Right lobe of liver (tissue), 6 donors: ENCODE results near the gene HDAC10. TPM values are rescaled to one million over a fixed set of nuclear protein-coding genes. Genes with fewer than 3 reads are reported as not detected.
"Not testable (repeated sequence)": the region's sequence is repeated elsewhere in the genome, so short reads cannot be mapped to it uniquely, and the experiment has no call there.

ENCODE experiments used
- ATAC-seq, 4 donors: fragments of 200-7000 bp; cut with Tn5 transposase; one replicate each; pipeline ENCODE4 v1.9.1; 2020; ENCODE audit warnings: mild to moderate bottlenecking in 4 of 4, moderate library complexity in 4 of 4
- DNase-seq, 3 donors: peaks; one replicate each; pipeline ENCODE4 v3.0.0-alpha.2; 2020
- H3K27ac ChIP-seq, 3 donors: fragments of 200-600 bp; one replicate each; pipeline ENCODE4 v1.8.0; 2022
- H3K27me3 ChIP-seq, 2 donors: fragments of 200-600 bp; one replicate each; pipeline ENCODE4 v1.8.0; 2022
- H3K36me3 ChIP-seq, 4 donors: fragments of 200-600 bp; sonication (generic) in 1 of 4; one replicate each; pipeline versions ENCODE4 v1.5.1 to v1.8.0; 2017 to 2022; ENCODE audit warnings: control low read depth in 1 of 4
- H3K4me1 ChIP-seq, 4 donors: fragments of 200-600 bp; sonication (generic) in 1 of 4; one replicate each; pipeline versions ENCODE4 v1.5.1 to v1.8.0; 2017 to 2022; ENCODE audit warnings: control low read depth in 1 of 4
- H3K4me3 ChIP-seq, 3 donors: fragments of 200-600 bp; one replicate each; pipeline ENCODE4 v1.8.0; 2022
- H3K9me3 ChIP-seq, 4 donors: fragments of 200-600 bp; sonication (generic) in 1 of 4; one replicate each; pipeline versions ENCODE4 v1.5.1 to v1.8.0; 2017 to 2022; ENCODE audit warnings: control low read depth in 1 of 4
- CTCF ChIP-seq, 4 donors: fragments of 200-600 bp in 3 of 4; fragments of 450-650 bp in 1 of 4; IDR thresholded peaks; one replicate each; pipeline versions ENCODE4 v1.5.1 to v1.8.0; 2016 to 2022; ENCODE audit warnings: antibody characterized with exemption in 4 of 4, mild to moderate bottlenecking in 2 of 4
- POLR2A ChIP-seq: fragments of 450-650 bp; IDR thresholded peaks from one replicate; pipeline ENCODE4 v1.6.1; 2017; ENCODE audit warnings: antibody characterized with exemption, mild to moderate bottlenecking
- WGBS: methylation state at CpG from one replicate; pipeline ENCODE4 v1.1.6; 2018; ENCODE audit warnings: low coverage, low lambda C conversion rate; ENCODE audit not compliant: insufficient coverage; ENCODE audit errors: missing lambda C conversion rate; 5-methylcytosine and 5-hydroxymethylcytosine counted together
- intact Hi-C, 2 donors: fragments of 100-400 bp; cut with DNase I; formaldehyde crosslinking; loops; one replicate each; pipeline versions ENCODE4 v1.11.2 to v1.14.1; 2022
- total RNA-seq, 6 experiments: library from RNA; depleted of rRNA in 2 of 6; stranded (reverse); fragments of >200 nt in 2 of 6; fragmentation: NEBNext Ultra II Directional in 3 of 6; extraction: Animal tissue kit (Norgen Biotek cat#: 25700) in 3 of 6; gene quantifications; one replicate each; pipeline versions ENCODE4 v1.1.0 to v1.2.4, GENCODE V29; 2016 to 2023
- donor health status: DM: no; HTN: yes; CAD: no.
- donor health status: DM: no; HTN: no; CAD: no.
- donor health status: DM: no; HTN: no; CAD: no.
- donor health status: DM: no; HTN: yes; CAD: no.
- donor health status: DM: no; HTN: yes; CAD: no.

The HDAC10 gene
- total RNA-seq, 6 experiments from 2014 or later: 19.6 to 30.5 (median 23.0) TPM

- H3K36me3 ChIP-seq: peaks cover 0 to 51% (median 25%) of the 10 kb centered on the region in 4 donors
- H3K27me3 ChIP-seq: no peaks in the 10 kb centered on the region
- no peaks in the 10 kb centered on the region for H3K9me3 ChIP-seq
- H3K4me3 ChIP-seq: no peak overlapping the region
- ATAC-seq (no peak), DNase-seq (no peak)
- WGBS: 70% methylated on average over 2 of the region's 43 CpGs
- peaks cover 6 to 26% (median 10%) of the 10 kb centered on the region in 4 donors for H3K4me1 ChIP-seq
- intact Hi-C loops: loop anchor here (5.0 to 10.0 kb wide), 2 partner anchors 49 to 52 kb away; partner anchors contain the start of gene DENND6B (in 2 of the 2)
- no peak for TF ChIP-seq CTCF (IDR thresholded peaks at IDR 0.05)
- TF ChIP-seq POLR2A: no peak
- no peak overlapping the region for H3K27ac ChIP-seq
Measured at GRCh38 chr22:50275181-50276055, 24.4 kb upstream of the HDAC10 start.

GRCh38 chr22:50274771-50275170, 23.7 kb upstream of the HDAC10 start:
- Histone ChIP-seq H3K36me3 (peaks cover 0 to 44% (median 19%) of the 10 kb centered on the region in 4 donors), H3K4me1 (peaks cover 6 to 31% (median 11%) of the 10 kb centered on the region in 4 donors), H3K4me3 (no peak overlapping the region), H3K27me3 (no peaks in the 10 kb centered on the region), H3K9me3 (no peaks in the 10 kb centered on the region), H3K27ac (no peak overlapping the region)
- DNase-seq: no peak
- intact Hi-C loops: loop anchor here (5.0 to 10.0 kb wide), 2 partner anchors 50 to 53 kb away; partner anchors contain the start of gene DENND6B (in 2 of the 2)
- 53% methylated on average over 3 of the region's 7 CpGs for WGBS
- ATAC-seq: no peak
- TF ChIP-seq CTCF (IDR thresholded peaks at IDR 0.05): no peak
- TF ChIP-seq POLR2A: no peak

GRCh38 chr22:50274311-50274710, 23.2 kb upstream of the HDAC10 start:
- intact Hi-C loops: loop anchor here in 1 of 2 donors (10.0 kb wide), 1 partner anchor 50 kb away; the partner anchor contains the start of gene DENND6B
- peak; percentile 46 to 71 (median 49) for ATAC-seq

GRCh38 chr22:50273781-50274180, 22.7 kb upstream of the HDAC10 start:
- not testable (repeated sequence) for H3K9me3 ChIP-seq, H3K4me3 ChIP-seq, H3K27ac ChIP-seq, ATAC-seq, DNase-seq, H3K27me3 ChIP-seq
- intact Hi-C loops: loop anchor here in 1 of 2 donors (10.0 kb wide), 1 partner anchor 51 kb away; the partner anchor contains the start of gene DENND6B
- 61% methylated on average over 6 of the region's 10 CpGs for WGBS
- Histone ChIP-seq H3K4me1 (peaks cover 6 to 39% (median 15%) of the 10 kb centered on the region in 4 donors), H3K36me3 (peaks cover 0 to 36% (median 11%) of the 10 kb centered on the region in 4 donors)

More at GRCh38 chr22:50274311-50274710, 23.2 kb upstream of the HDAC10 start:
- peak; percentile 55 to 81 (median 73) for DNase-seq
- Histone ChIP-seq H3K4me1 (peaks cover 6 to 33% (median 12%) of the 10 kb centered on the region in 4 donors), H3K36me3 (peaks cover 0 to 40% (median 14%) of the 10 kb centered on the region in 4 donors), H3K27ac (no peak overlapping the region), H3K9me3 (no peaks in the 10 kb centered on the region), H3K4me3 (no peak overlapping the region), H3K27me3 (no peaks in the 10 kb centered on the region)
- WGBS: 0% methylated on average over 1 of the region's 7 CpGs
- peak in 2 of 4 donors; percentile 24 to 47 for TF ChIP-seq CTCF (IDR thresholded peaks at IDR 0.05)
- TF ChIP-seq POLR2A: no peak

GRCh38 chr22:50273352-50273751, 22.3 kb upstream of the HDAC10 start:
- H3K4me1 ChIP-seq: peaks cover 6 to 43% (median 17%) of the 10 kb centered on the region in 4 donors
- intact Hi-C loops: loop anchor here in 1 of 2 donors (10.0 kb wide), 1 partner anchor 51 kb away; the partner anchor contains the start of gene DENND6B
- not testable (repeated sequence) for H3K9me3 ChIP-seq, ATAC-seq, DNase-seq, H3K4me3 ChIP-seq, H3K27me3 ChIP-seq, H3K27ac ChIP-seq
- WGBS: no CpG with 5 or more reads among the region's 11 CpGs
- H3K36me3 ChIP-seq: peaks cover 0 to 31% (median 11%) of the 10 kb centered on the region in 4 donors
